HG02973 (cell line): Measurements from ENCODE around the gene PGK1.

Experiments
- ATAC-seq: cut with Tn5 transposase; IDR thresholded peaks from one replicate; pipeline ENCODE4 v1.9.1; 2021; ENCODE audit warnings: moderate library complexity; ENCODE audit not compliant: unreplicated experiment

The PGK1 gene

DNA sequence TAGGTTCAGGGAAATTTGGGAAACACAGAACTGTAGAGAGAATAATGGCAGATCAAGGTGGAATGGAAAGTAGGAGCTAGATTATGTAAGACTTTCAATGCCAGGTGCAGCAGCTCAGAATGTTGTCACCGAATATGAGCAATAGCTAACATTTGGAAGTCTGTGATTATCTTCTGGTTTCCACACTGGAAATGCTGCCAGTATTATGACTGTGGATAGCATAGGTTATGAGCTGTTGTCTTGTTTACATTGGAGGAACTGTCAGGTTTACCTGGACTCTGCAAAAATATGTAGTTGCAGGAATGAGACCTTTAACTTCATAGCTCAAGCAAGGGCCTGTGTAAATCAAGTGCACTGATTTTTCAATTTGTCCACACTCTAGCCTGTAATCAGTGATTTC, 61.4 kb downstream of the PGK1 start:
- ATAC-seq, result no peak

DNA sequence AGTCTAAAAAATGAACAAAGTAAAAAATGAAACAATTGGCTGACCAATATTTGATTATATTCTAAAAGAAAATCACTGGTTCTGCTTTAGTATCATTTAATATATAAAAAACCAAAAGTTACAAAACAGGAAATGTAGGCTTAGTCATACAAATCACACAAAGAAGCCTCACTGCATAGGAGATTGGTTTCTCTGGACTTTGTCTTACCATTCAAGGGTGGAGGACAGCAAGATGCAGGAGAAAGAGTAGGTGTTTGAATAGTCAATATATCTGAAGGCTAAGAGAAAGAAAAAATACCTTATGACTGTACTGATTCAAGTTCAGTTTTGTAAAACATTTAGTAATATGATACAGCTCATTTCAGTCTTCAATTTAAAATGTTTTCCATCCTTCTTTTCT, 64.0 kb downstream of the PGK1 start:
- ATAC-seq, result no peak
